Right atrium auricular region (tissue), 2 donors: ENCODE measurements around the gene SPPL2B. TPM values are rescaled to one million over a fixed set of nuclear protein-coding genes. Genes with fewer than 3 reads are reported as not detected.
A peak's percentile ranks its signal among the peaks of the same experiment; 100 is the strongest.

Source experiments
- DNase-seq: peaks from one replicate; pipeline ENCODE4 v3.0.0-alpha.2; 2019; ENCODE audit warnings: low spot score
- H3K27ac ChIP-seq, 2 donors: fragments of 200-600 bp; sonication (generic); 1 replicate in 1 of 2; 2 replicates in 1 of 2; pipeline ENCODE4 v1.5.1; 2016 to 2019
- H3K27me3 ChIP-seq, 2 donors: fragments of 200-600 bp; sonication (generic); one replicate each; pipeline versions ENCODE4 v1.5.1 to v1.6.0; 2017 to 2019
- H3K36me3 ChIP-seq: fragments of 200-600 bp; sonication (generic); one replicate; pipeline ENCODE4 v1.5.1; 2016
- H3K4me1 ChIP-seq, 2 donors: fragments of 200-600 bp; sonication (generic); one replicate each; pipeline versions ENCODE4 v1.5.1 to v1.6.0; 2017 to 2019
- H3K4me3 ChIP-seq, 2 donors: fragments of 200-600 bp; sonication (generic); 1 replicate in 1 of 2; 2 replicates in 1 of 2; pipeline ENCODE4 v1.5.1; 2017 to 2019; ENCODE audit warnings: mild to moderate bottlenecking in 1 of 2, moderate library complexity in 1 of 2
- H3K9me3 ChIP-seq, 2 donors: fragments of 200-600 bp; sonication (generic); one replicate each; pipeline ENCODE4 v1.5.1; 2019
- CTCF ChIP-seq, 2 donors: fragments of 200-600 bp; sonication (generic); IDR thresholded peaks; one replicate each; pipeline ENCODE4 v1.5.1; 2019; ENCODE audit warnings: antibody characterized with exemption in 2 of 2
- total RNA-seq, 2 donors: library from RNA; depleted of rRNA; stranded (reverse); fragments of >200 nt; gene quantifications; one replicate each; pipeline ENCODE4 v1.1.0, GENCODE V29; 2016

SPPL2B gene
- total RNA-seq, 2 donors from 2014 or later, result 16.7 to 19.8 TPM

- Histone ChIP-seq H3K4me3 (no peak overlapping the region), H3K36me3 (no peaks in the 10 kb centered on the region), H3K27ac (no peak overlapping the region), H3K4me1 (peaks cover 0 to 8% of the 10 kb centered on the region in 2 donors), H3K27me3 (peaks cover 0 to 14% of the 10 kb centered on the region in 2 donors), H3K9me3 (peaks cover 0 to 3% of the 10 kb centered on the region in 2 donors)
- DNase-seq, result no peak
- no peak for TF ChIP-seq CTCF (IDR thresholded peaks at IDR 0.05)
Observed at GRCh38 chr19:2311093-2311492, 17.4 kb upstream of the SPPL2B start.

GRCh38 chr19:2312820-2313501, 15.5 kb upstream of the SPPL2B start:
- Histone ChIP-seq H3K27ac (no peak overlapping the region), H3K9me3 (peaks cover 0 to 3% of the 10 kb centered on the region in 2 donors), H3K27me3 (peaks cover 0 to 8% of the 10 kb centered on the region in 2 donors), H3K4me1 (peaks cover 0 to 4% of the 10 kb centered on the region in 2 donors), H3K4me3 (no peak overlapping the region), H3K36me3 (no peaks in the 10 kb centered on the region)
- TF ChIP-seq CTCF (IDR thresholded peaks at IDR 0.05), result no peak
- DNase-seq, result no peak

- Histone ChIP-seq H3K27me3 (peaks cover 0 to 8% of the 10 kb centered on the region in 2 donors), H3K36me3 (no peaks in the 10 kb centered on the region), H3K4me1 (peaks cover 0 to 4% of the 10 kb centered on the region in 2 donors), H3K4me3 (no peak overlapping the region), H3K9me3 (peaks cover 0 to 3% of the 10 kb centered on the region in 2 donors), H3K27ac (no peak overlapping the region)
- no peak for TF ChIP-seq CTCF (IDR thresholded peaks at IDR 0.05)
- no peak for DNase-seq
Observed at GRCh38 chr19:2315121-2315817, 13.2 kb upstream of the SPPL2B start.

- peak in 1 of 2 donors; percentile 70 for TF ChIP-seq CTCF (IDR thresholded peaks at IDR 0.05)
- Histone ChIP-seq H3K27me3 (peaks cover 0 to 8% of the 10 kb centered on the region in 2 donors), H3K27ac (no peak overlapping the region)
Observed at GRCh38 chr19:2315818-2316353, 12.6 kb upstream of the SPPL2B start.

GRCh38 chr19:2317300-2317699, 11.2 kb upstream of the SPPL2B start:
- Histone ChIP-seq H3K36me3 (peaks cover 4% of the 10 kb centered on the region), H3K27ac (no peak overlapping the region), H3K4me1 (peaks cover 0 to 4% of the 10 kb centered on the region in 2 donors), H3K27me3 (peaks cover 0 to 5% of the 10 kb centered on the region in 2 donors), H3K4me3 (no peak overlapping the region), H3K9me3 (peaks cover 0 to 3% of the 10 kb centered on the region in 2 donors)
- no peak for TF ChIP-seq CTCF (IDR thresholded peaks at IDR 0.05)
- no peak for DNase-seq

More at GRCh38 chr19:2315818-2316353, 12.6 kb upstream of the SPPL2B start:
- Histone ChIP-seq H3K4me3 (no peak overlapping the region), H3K4me1 (peaks cover 0 to 4% of the 10 kb centered on the region in 2 donors), H3K9me3 (peaks cover 0 to 3% of the 10 kb centered on the region in 2 donors), H3K36me3 (no peaks in the 10 kb centered on the region)
- peak; percentile 79 for DNase-seq
